Measurements from ENCODE around the gene DGAT2. TPM values are rescaled to one million over a fixed set of nuclear protein-coding genes. Genes with fewer than 3 reads are reported as not detected.

Gene DGAT2
- total and polyA plus RNA-seq, 4 experiments from 2014 or later, result 0.08 to 0.38 (median 0.26) TPM

DNA sequence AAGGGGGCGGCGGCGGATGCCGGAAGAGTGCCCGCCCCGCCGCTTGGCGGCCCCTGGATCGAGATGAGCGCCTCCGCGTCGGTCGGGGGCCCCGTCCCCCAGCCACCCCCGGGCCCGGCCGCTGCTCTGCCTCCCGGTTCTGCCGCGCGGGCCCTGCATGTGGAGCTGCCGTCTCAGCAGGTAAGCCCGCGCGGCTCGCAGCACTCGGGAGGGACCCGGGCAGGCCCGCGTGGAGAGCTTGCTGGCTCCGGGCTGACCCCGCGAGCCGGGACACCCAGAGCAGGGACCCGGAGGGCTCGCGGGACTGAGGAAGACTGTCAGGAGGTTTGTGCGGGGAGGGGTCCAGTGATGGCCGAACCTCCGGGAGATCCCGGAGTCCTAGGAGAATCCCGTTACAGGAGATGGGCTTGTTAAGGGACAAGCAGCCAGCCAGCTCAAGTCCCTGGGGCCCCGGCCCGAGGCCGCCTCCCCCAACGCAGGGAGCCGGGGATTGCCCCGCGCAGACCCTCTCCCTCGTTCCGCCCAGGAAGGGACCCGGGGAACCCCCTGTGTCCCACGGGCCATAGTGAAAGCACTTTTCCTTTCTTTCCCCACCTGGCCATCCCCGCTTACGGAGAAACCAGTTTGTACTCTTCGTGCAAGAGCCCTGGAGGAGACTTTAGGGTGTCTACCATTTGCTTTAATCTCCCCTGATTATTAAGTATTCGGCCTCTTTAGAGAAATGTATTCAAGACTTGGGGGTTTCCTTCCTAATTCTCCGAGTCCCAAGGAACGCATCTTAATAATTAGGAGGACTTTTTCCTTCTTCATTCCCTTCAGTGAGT is 47.0 kb downstream of the DGAT2 start:
- Histone ChIP-seq H3K27me3 (ENCODE audit: insufficient read depth, low read length) (no peaks in the 10 kb centered on the region), H3K9me3 (ENCODE audit: control insufficient read depth in 1 of 2, low read length in 2 of 2) (no peaks in the 10 kb centered on the region), H3K4me3 (ENCODE audit: low read length in 2 of 2) (peak overlapping the region; percentile 65 to 68), H3K27ac (ENCODE audit: low read depth, low read length) (peak overlapping the region; percentile 85), H3K36me3 (ENCODE audit: insufficient read depth, low read length) (no peaks in the 10 kb centered on the region), H3K4me1 (ENCODE audit: insufficient read depth, low read length) (peaks cover 33% of the 10 kb centered on the region)
- Mint-ChIP-seq H3K9me3 (peaks cover 0 to 5% (median 0%) of the 10 kb centered on the region in 8 donors), H3K36me3 (peaks cover 0 to 8% of the 10 kb centered on the region in 2 donors), H3K27ac (peak overlapping the region in 6 of 7 donors; percentile 97 to 99 (median 98)), H3K4me1 (peaks cover 10 to 34% (median 16%) of the 10 kb centered on the region in 4 donors), H3K27me3 (no peaks in the 10 kb centered on the region), H3K4me3 (peak overlapping the region in 4 of 8 donors; percentile 92 to 98 (median 98))
- ChIA-PET CTCF (ENCODE audit: partially characterized antibody) (interaction anchor here (1.0 to 5.0 kb wide), 3 partner anchors 9 to 13 kb away, joined by 3 to 50 read pairs (median 4); no protein-coding TSS in a partner anchor), POLR2A (ENCODE audit: partially characterized antibody) (interaction anchor here (0.9 to 2.3 kb wide), 5 partner anchors 9 to 58 kb away, joined by 3 to 6 read pairs (median 4); partner anchors contain the start of gene DGAT2)
- intact Hi-C loops (cut with micrococcal nuclease), result loop anchor here (2.0 to 10.0 kb wide), 5 partner anchors 47 to 629 kb away; partner anchors contain the start of genes DGAT2 and EMSY
- DNase-seq, result peak; percentile 40 to 73 (median 50)

- no peaks in the 10 kb centered on the region for H3K27me3 ChIP-seq (ENCODE audit: insufficient read depth, low read length)
- Mint-ChIP-seq H3K27ac (no peak overlapping the region), H3K4me1 (peaks cover 17 to 44% (median 25%) of the 10 kb centered on the region in 4 donors), H3K9me3 (peaks cover 0 to 5% (median 0%) of the 10 kb centered on the region in 8 donors), H3K36me3 (peaks cover 3 to 12% of the 10 kb centered on the region in 2 donors), H3K27me3 (no peaks in the 10 kb centered on the region), H3K4me3 (no peak overlapping the region)
- no peaks in the 10 kb centered on the region for H3K36me3 ChIP-seq (ENCODE audit: insufficient read depth, low read length)
- H3K4me1 ChIP-seq (ENCODE audit: insufficient read depth, low read length), result peaks cover 33% of the 10 kb centered on the region
- no peaks in the 10 kb centered on the region for H3K9me3 ChIP-seq (ENCODE audit: control insufficient read depth in 1 of 2, low read length in 2 of 2)
- DNase-seq, result no peak
- H3K27ac ChIP-seq (ENCODE audit: low read depth, low read length), result peak overlapping the region; percentile 85
- ChIA-PET POLR2A (ENCODE audit: partially characterized antibody) (interaction anchor here (1.0 to 2.0 kb wide), 2 partner anchors 15 to 56 kb away, joined by 3 to 5 read pairs; no protein-coding TSS in a partner anchor), CTCF (ENCODE audit: partially characterized antibody) (interaction anchor here (1.0 to 2.2 kb wide), 2 partner anchors 14 to 51 kb away, joined by 3 to 8 read pairs; no protein-coding TSS in a partner anchor)
- intact Hi-C loops (cut with micrococcal nuclease), result loop anchor here (5.0 to 10.0 kb wide), 3 partner anchors 51 to 628 kb away; partner anchors contain the start of gene EMSY
- H3K4me3 ChIP-seq (ENCODE audit: low read length in 2 of 2), result peak overlapping the region; percentile 65 to 68
Observed at GRCh38 chr11:75816561-75817239, 48.1 kb downstream of the DGAT2 start.

DNA sequence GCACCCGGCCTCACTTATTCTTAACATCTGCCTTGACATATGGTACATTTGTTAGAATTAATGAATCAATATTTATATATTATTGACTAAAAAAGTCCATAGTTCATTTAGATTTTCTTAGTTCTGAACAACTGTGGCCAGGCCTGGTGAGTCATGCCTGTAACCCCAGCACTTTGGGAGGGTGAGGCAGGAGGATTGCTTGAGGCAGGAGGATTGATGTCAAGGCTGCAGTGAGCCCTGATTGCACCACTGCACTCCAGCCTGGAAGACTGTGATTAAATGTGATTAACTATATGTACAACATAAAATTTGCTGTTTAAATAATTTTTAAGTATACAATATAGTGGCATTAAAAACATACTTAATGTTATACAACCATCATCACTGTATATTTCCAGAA is 52.1 kb downstream of the DGAT2 start:
- Histone ChIP-seq H3K4me1 (ENCODE audit: insufficient read depth, low read length) (peaks cover 47% of the 10 kb centered on the region), H3K27ac (ENCODE audit: low read depth, low read length) (no peak overlapping the region), H3K9me3 (ENCODE audit: control insufficient read depth in 1 of 2, low read length in 2 of 2) (no peaks in the 10 kb centered on the region), H3K4me3 (ENCODE audit: low read length in 2 of 2) (no peak overlapping the region), H3K36me3 (ENCODE audit: insufficient read depth, low read length) (peaks cover 3% of the 10 kb centered on the region), H3K27me3 (ENCODE audit: insufficient read depth, low read length) (no peaks in the 10 kb centered on the region)
- DNase-seq, result no peak
- CTCF ChIA-PET (ENCODE audit: partially characterized antibody), result no interaction called here
- H3K36me3 Mint-ChIP-seq, result peaks cover 15% of the 10 kb centered on the region in 2 donors
- POLR2A ChIA-PET (ENCODE audit: partially characterized antibody), result no interaction called here
- intact Hi-C loops (cut with micrococcal nuclease), result no loop called here
- H3K27ac Mint-ChIP-seq, result no peak overlapping the region
- H3K4me3 Mint-ChIP-seq, result no peak overlapping the region
- H3K4me1 Mint-ChIP-seq, result peaks cover 28 to 51% (median 38%) of the 10 kb centered on the region in 4 donors
- H3K9me3 Mint-ChIP-seq, result no peaks in the 10 kb centered on the region
- H3K27me3 Mint-ChIP-seq, result no peaks in the 10 kb centered on the region

DNA sequence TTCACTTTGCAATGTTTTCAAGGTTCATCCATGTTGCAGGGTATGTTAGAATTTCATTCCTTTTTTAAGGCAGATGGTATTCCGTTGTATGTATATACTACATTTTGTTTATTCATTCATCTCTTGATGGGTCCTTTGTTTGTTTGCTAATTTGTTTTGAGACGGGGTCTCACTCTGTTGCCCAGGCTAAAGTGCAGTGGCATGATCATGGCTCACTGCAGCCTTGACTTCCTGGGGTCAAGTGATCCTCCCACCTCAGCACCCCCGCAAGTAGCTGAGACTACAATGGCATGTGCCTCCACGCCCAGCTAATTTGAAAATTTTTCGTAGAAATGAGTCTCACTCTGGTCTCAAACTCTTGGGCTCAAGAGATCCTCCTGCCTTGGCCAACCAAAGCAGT is 52.6 kb downstream of the DGAT2 start:
- Mint-ChIP-seq H3K27ac (peak overlapping the region in 1 of 7 donors; percentile 43), H3K36me3 (peaks cover 16% of the 10 kb centered on the region in 2 donors), H3K27me3 (no peaks in the 10 kb centered on the region), H3K4me3 (peak overlapping the region in 3 of 8 donors; percentile 18 to 51 (median 47)), H3K4me1 (peaks cover 28 to 52% (median 38%) of the 10 kb centered on the region in 4 donors), H3K9me3 (no peaks in the 10 kb centered on the region)
- Histone ChIP-seq H3K4me1 (ENCODE audit: insufficient read depth, low read length) (peaks cover 41% of the 10 kb centered on the region), H3K27ac (ENCODE audit: low read depth, low read length) (no peak overlapping the region), H3K4me3 (ENCODE audit: low read length in 2 of 2) (no peak overlapping the region), H3K27me3 (ENCODE audit: insufficient read depth, low read length) (no peaks in the 10 kb centered on the region), H3K9me3 (ENCODE audit: control insufficient read depth in 1 of 2, low read length in 2 of 2) (no peaks in the 10 kb centered on the region), H3K36me3 (ENCODE audit: insufficient read depth, low read length) (peaks cover 4% of the 10 kb centered on the region)
- CTCF ChIA-PET (ENCODE audit: partially characterized antibody), result interaction anchor here (0.9 to 4.9 kb wide), 3 partner anchors 15 to 46 kb away, joined by 3 to 25 read pairs (median 13); no protein-coding TSS in a partner anchor
- intact Hi-C loops (cut with micrococcal nuclease), result no loop called here
- POLR2A ChIA-PET (ENCODE audit: partially characterized antibody), result no interaction called here
- no peak for DNase-seq

GRCh38 chr11:75822541-75822940 is 54.0 kb downstream of the DGAT2 start:
- H3K9me3 Mint-ChIP-seq, result no peaks in the 10 kb centered on the region
- H3K27me3 ChIP-seq (ENCODE audit: insufficient read depth, low read length), result no peaks in the 10 kb centered on the region
- POLR2A ChIA-PET (ENCODE audit: partially characterized antibody), result no interaction called here
- H3K36me3 ChIP-seq (ENCODE audit: insufficient read depth, low read length), result peaks cover 4% of the 10 kb centered on the region
- intact Hi-C loops (cut with micrococcal nuclease), result no loop called here
- H3K27ac ChIP-seq (ENCODE audit: low read depth, low read length), result no peak overlapping the region
- no peak for DNase-seq
- no peak overlapping the region for H3K4me3 Mint-ChIP-seq
- peaks cover 29% of the 10 kb centered on the region for H3K4me1 ChIP-seq (ENCODE audit: insufficient read depth, low read length)
- peak overlapping the region in 2 of 7 donors; percentile 18 to 71 for H3K27ac Mint-ChIP-seq
- peaks cover 17 to 22% of the 10 kb centered on the region in 2 donors for H3K36me3 Mint-ChIP-seq
- no peak overlapping the region for H3K4me3 ChIP-seq (ENCODE audit: low read length in 2 of 2)
- H3K4me1 Mint-ChIP-seq, result peaks cover 31 to 60% (median 43%) of the 10 kb centered on the region in 4 donors
- no peaks in the 10 kb centered on the region for H3K27me3 Mint-ChIP-seq
- CTCF ChIA-PET (ENCODE audit: partially characterized antibody), result interaction anchor here (2.4 to 4.9 kb wide), 3 partner anchors 11 to 45 kb away, joined by 8 to 25 read pairs (median 13); no protein-coding TSS in a partner anchor
- H3K9me3 ChIP-seq (ENCODE audit: control insufficient read depth in 1 of 2, low read length in 2 of 2), result no peaks in the 10 kb centered on the region

DNA sequence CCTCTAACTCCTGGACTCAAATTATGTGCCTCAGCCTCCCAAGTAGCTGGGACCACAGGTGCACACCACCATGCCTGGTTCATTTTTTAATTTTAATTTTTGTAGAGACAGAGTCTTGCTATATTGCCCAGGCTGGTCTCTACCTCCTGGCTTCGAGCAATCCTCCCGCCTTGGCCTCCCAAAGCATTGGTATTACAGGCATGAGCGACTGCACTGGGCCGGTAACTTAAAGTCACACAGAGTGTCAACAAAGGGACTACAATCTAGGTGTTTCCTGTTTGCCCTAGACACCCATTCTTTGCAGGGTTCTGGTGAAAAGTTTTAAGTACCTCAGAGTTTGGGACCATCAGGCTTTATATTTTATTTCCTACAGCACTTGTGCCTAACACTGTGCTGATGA is 54.8 kb downstream of the DGAT2 start:
- Mint-ChIP-seq H3K27me3 (no peaks in the 10 kb centered on the region), H3K4me1 (peaks cover 28 to 53% (median 39%) of the 10 kb centered on the region in 4 donors)
- POLR2A ChIA-PET (ENCODE audit: partially characterized antibody), result interaction anchor here (1.2 to 1.5 kb wide), 2 partner anchors 8 to 11 kb away, joined by 3 to 6 read pairs; partner anchors contain the start of gene UVRAG

More for the DNA sequence above, 54.8 kb downstream of the DGAT2 start:
- H3K9me3 Mint-ChIP-seq, result no peaks in the 10 kb centered on the region
- peaks cover 29% of the 10 kb centered on the region for H3K4me1 ChIP-seq (ENCODE audit: insufficient read depth, low read length)
- peaks cover 19 to 22% of the 10 kb centered on the region in 2 donors for H3K36me3 Mint-ChIP-seq
- peaks cover 4% of the 10 kb centered on the region for H3K36me3 ChIP-seq (ENCODE audit: insufficient read depth, low read length)
- intact Hi-C loops (cut with micrococcal nuclease), result no loop called here
- no peak overlapping the region for H3K27ac ChIP-seq (ENCODE audit: low read depth, low read length)
- H3K4me3 ChIP-seq (ENCODE audit: low read length in 2 of 2), result no peak overlapping the region
- H3K27me3 ChIP-seq (ENCODE audit: insufficient read depth, low read length), result no peaks in the 10 kb centered on the region
- no peak for DNase-seq
- H3K27ac Mint-ChIP-seq, result peak overlapping the region in 3 of 7 donors; percentile 37 to 57 (median 57)
- CTCF ChIA-PET (ENCODE audit: partially characterized antibody), result interaction anchor here (2.4 to 4.9 kb wide), 3 partner anchors 11 to 44 kb away, joined by 8 to 25 read pairs (median 13); no protein-coding TSS in a partner anchor
- H3K4me3 Mint-ChIP-seq, result peak overlapping the region in 2 of 8 donors; percentile 15 to 20
- no peaks in the 10 kb centered on the region for H3K9me3 ChIP-seq (ENCODE audit: control insufficient read depth in 1 of 2, low read length in 2 of 2)

Data from CD4-positive, alpha-beta memory T cell (primary cell).